ENCODE results near the gene TBC1D14. TPM values are rescaled to one million over a fixed set of nuclear protein-coding genes. Genes with fewer than 3 reads are reported as not detected.
A peak's percentile ranks its signal among the peaks of the same experiment; 100 is the strongest.

Gene TBC1D14
- total and polyA plus RNA-seq, 2 of the 8 experiments (the other 6 are each of a cell fraction or from before 2014, with no cell fraction given): 45.6 to 48.2 TPM

- H3K4me3 ChIP-seq (ENCODE audit: extremely low read depth in 1 of 4, insufficient read depth in 2 of 4, low read depth in 3 of 4, low read length in 4 of 4): peak overlapping the region in 1 of 4 experiments; percentile 42; a peak in 1 of 8 replicates
- H3K27ac ChIP-seq (ENCODE audit: low read depth, low read length): peak overlapping the region; percentile 81
- peak overlapping the region; percentile 81 for H3K18ac ChIP-seq (ENCODE audit: extremely low read depth, low read length)
- H3K27me3 ChIP-seq (replicated peaks in 1 of 4; ENCODE audit: control insufficient read depth in 3 of 4, extremely low read depth in 1 of 4, insufficient read depth in 3 of 4, low read length in 3 of 4): no peaks in the 10 kb centered on the region
- H2BK12ac ChIP-seq (ENCODE audit: low read depth, low read length): peak overlapping the region; percentile 96
- WGBS, 2 experiments (ENCODE audit: extremely low coverage in 1 of 2, insufficient coverage in 1 of 2, insufficient read length in 1 of 2, insufficient replicate concordance in 2 of 2, low coverage in 1 of 2, low lambda C conversion rate in 2 of 2, missing lambda C conversion rate in 1 of 2): 93% methylated on average over 8 of the region's 8 CpGs; no CpG with 5 or more reads in 1 of the 2 experiments
- peaks cover 0 to 4% of the 10 kb centered on the region in 2 experiments; a peak in 1 of 4 replicates for H3K79me2 ChIP-seq (ENCODE audit: control insufficient read depth in 1 of 2, insufficient read depth in 2 of 2, low read length in 2 of 2)
- peak overlapping the region; percentile 49 for H4K5ac ChIP-seq (ENCODE audit: insufficient read length, low read depth, low read length)
- H4K91ac ChIP-seq (replicated peaks; ENCODE audit: insufficient read length, low read length): no peak overlapping the region
- H2BK20ac ChIP-seq (ENCODE audit: low read length): no peak overlapping the region
- CTCF ChIA-PET (ENCODE audit: partially characterized antibody): interaction anchor here (0.9 to 5.0 kb wide), 10 partner anchors 9 to 285 kb away, joined by 3 to 31 read pairs (median 6); partner anchors contain the start of gene TBC1D14
- H4K20me1 ChIP-seq (replicated peaks in 1 of 2; ENCODE audit: control insufficient read depth in 1 of 2, insufficient read depth in 2 of 2, low read length in 2 of 2): peaks cover 0 to 1% of the 10 kb centered on the region in 2 experiments
- H3K79me1 ChIP-seq (ENCODE audit: low read depth, low read length): peaks cover 8% of the 10 kb centered on the region; the same call in 1 of the 2 replicates
- no peak overlapping the region for H3K14ac ChIP-seq (ENCODE audit: insufficient read length)
- no peaks in the 10 kb centered on the region for H3K9me3 ChIP-seq (ENCODE audit: insufficient read depth in 2 of 2, low read depth in 1 of 2, low read length in 1 of 2)
- H3K4me1 ChIP-seq (replicated peaks in 1 of 4; ENCODE audit: control insufficient read depth in 3 of 4, insufficient read depth in 4 of 4, low read length in 3 of 4): peaks cover 15 to 23% (median 19%) of the 10 kb centered on the region in 4 experiments; a peak in 6 of 7 replicates
- no peak overlapping the region for H3K56ac ChIP-seq (replicated peaks; ENCODE audit: insufficient read length, low read depth, low read length)
- FAIRE-seq (no peak), DNase-seq (ENCODE audit: low read depth in 1 of 2, low spot score in 2 of 2) (no peak)
- H3K23me2 ChIP-seq (ENCODE audit: low read depth, low read length): no peaks in the 10 kb centered on the region
- H3K36me3 ChIP-seq (ENCODE audit: control insufficient read depth in 2 of 4, insufficient read depth in 4 of 4, low read length in 3 of 4): no peaks in the 10 kb centered on the region
- H2AK5ac ChIP-seq (ENCODE audit: low read depth, low read length): no peak overlapping the region; the same call in 1 of the 2 replicates
- H3K4me2 ChIP-seq (ENCODE audit: insufficient read depth in 1 of 2, low read depth in 2 of 2, low read length in 2 of 2): peak overlapping the region; percentile 68 to 74
- no peak overlapping the region for H2BK15ac ChIP-seq (ENCODE audit: low read length)
- H3K9ac ChIP-seq (replicated peaks in 1 of 4; ENCODE audit: extremely low read depth in 1 of 4, low read depth in 3 of 4, low read length in 3 of 4): peak overlapping the region in 1 of 4 experiments; percentile 33; a peak in 3 of 7 replicates
- no peak overlapping the region for H3K23ac ChIP-seq (ENCODE audit: insufficient read length)
- no peak overlapping the region for H2AFZ ChIP-seq (ENCODE audit: low read length)
- no peak overlapping the region for H4K8ac ChIP-seq (ENCODE audit: extremely low read depth, insufficient read depth, low read length)
- H2BK120ac ChIP-seq (replicated peaks; ENCODE audit: low read depth, low read length): no peak overlapping the region
- POLR2A ChIA-PET (ENCODE audit: partially characterized antibody): interaction anchor here (0.6 to 3.8 kb wide), 7 partner anchors 9 to 223 kb away, joined by 3 to 29 read pairs (median 5); partner anchors contain the start of gene GRPEL1
- peak overlapping the region; percentile 77 for H2BK5ac ChIP-seq (ENCODE audit: low read depth, low read length)
- peak overlapping the region; percentile 30 for H3K4ac ChIP-seq (replicated peaks; ENCODE audit: insufficient read length, low read depth, low read length)
- no peak for TF ChIP-seq JUND (IDR thresholded peaks at IDR 0.05; ENCODE audit: low read length)
- no peak for TF ChIP-seq MAX (IDR thresholded peaks at IDR 0.05)
- no peak for TF ChIP-seq CBX8 (IDR thresholded peaks at IDR 0.05; ENCODE audit: borderline replicate concordance, low read depth, low read length)
- no peak for TF ChIP-seq HDAC2 (IDR thresholded peaks at IDR 0.05; ENCODE audit: borderline replicate concordance in 1 of 2, low read depth in 2 of 2, low read length in 2 of 2)
- TF ChIP-seq YY1 (IDR thresholded peaks at IDR 0.05; ENCODE audit: low read depth, low read length): no peak
- TF ChIP-seq CBX5 (IDR thresholded peaks at IDR 0.05; ENCODE audit: low read depth, low read length): no peak
- TF ChIP-seq NRF1 (IDR thresholded peaks at IDR 0.05; ENCODE audit: low read depth, low read length): no peak
- no peak for TF ChIP-seq CHD1 (IDR thresholded peaks at IDR 0.05; ENCODE audit: low read depth, low read length)
- no peak for TF ChIP-seq SUZ12 (IDR thresholded peaks at IDR 0.05; ENCODE audit: low read length)
- TF ChIP-seq RBBP5 (IDR thresholded peaks at IDR 0.05; ENCODE audit: borderline replicate concordance, low read depth, low read length): no peak
- TF ChIP-seq SP1 (IDR thresholded peaks at IDR 0.05; ENCODE audit: low read depth, low read length): no peak
- no peak for TF ChIP-seq EP300 (IDR thresholded peaks at IDR 0.05; ENCODE audit: borderline replicate concordance in 1 of 2, low read depth in 2 of 2, low read length in 2 of 2)
- no peak for TF ChIP-seq POU5F1 (IDR thresholded peaks at IDR 0.05; ENCODE audit: low read depth, low read length)
- no peak for TF ChIP-seq CREB1 (IDR thresholded peaks at IDR 0.05)
These were observed 62.7 kb downstream of the TBC1D14 start for GRCh38 chr4:6972375-6972650.
